ENCODE data around the gene OBSCN. TPM values are rescaled to one million over a fixed set of nuclear protein-coding genes. Genes with fewer than 3 reads are reported as not detected.

OBSCN gene
- total RNA-seq, 1 experiment from 2014 or later = 33.3 TPM

DNA sequence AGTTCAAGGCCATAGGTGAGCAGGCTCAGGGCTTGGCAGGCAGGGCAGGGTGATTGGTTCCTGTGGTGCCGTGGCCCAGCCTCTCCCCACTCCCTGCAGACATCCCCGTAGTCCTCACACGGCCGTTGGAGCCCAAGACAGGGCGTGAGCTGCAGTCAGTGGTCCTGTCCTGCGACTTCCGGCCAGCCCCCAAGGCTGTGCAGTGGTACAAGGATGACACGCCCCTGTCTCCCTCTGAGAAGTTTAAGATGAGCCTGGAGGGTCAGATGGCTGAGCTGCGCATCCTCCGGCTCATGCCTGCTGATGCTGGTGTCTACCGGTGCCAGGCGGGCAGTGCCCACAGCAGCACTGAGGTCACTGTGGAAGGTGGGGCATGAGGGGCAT lies 71.9 kb downstream of the OBSCN start:
- no peak overlapping the region for H2BK12ac ChIP-seq (ENCODE audit: insufficient read length, low read depth, low read length)
- no peaks in the 10 kb centered on the region for H3K27me3 ChIP-seq (ENCODE audit: insufficient read depth, low read length)
- no peak overlapping the region for H2AK5ac ChIP-seq (ENCODE audit: insufficient read length, low read length)
- H4K20me1 ChIP-seq (ENCODE audit: control insufficient read depth, insufficient read depth, insufficient read length) = no peaks in the 10 kb centered on the region
- H3K4me1 ChIP-seq (ENCODE audit: insufficient read depth, low read length) = no peaks in the 10 kb centered on the region
- H3K4ac ChIP-seq (ENCODE audit: low read depth, low read length) = no peak overlapping the region
- no peaks in the 10 kb centered on the region for H3K79me1 ChIP-seq (ENCODE audit: insufficient read depth, low read depth, low read length, poor library complexity, severe bottlenecking)
- Mint-ChIP-seq H3K27me3 (ENCODE audit: low read depth) (peaks cover 4% of the 10 kb centered on the region), H3K27ac (no peak overlapping the region), H3K4me3 (no peak overlapping the region), H3K9me3 (no peaks in the 10 kb centered on the region), H3K4me1 (peaks cover 2 to 3% of the 10 kb centered on the region in 2 experiments; a peak in 2 of 4 replicates), H3K36me3 (ENCODE audit: insufficient read depth in 1 of 3, low read depth in 3 of 3) (peaks cover 13 to 41% (median 27%) of the 10 kb centered on the region in 3 experiments; a peak in 6 of 7 replicates)
- WGBS (ENCODE audit: extremely low coverage, insufficient read length, low lambda C conversion rate) = no CpG with 5 or more reads among the region's 12 CpGs
- H3K9me3 ChIP-seq (ENCODE audit: control insufficient read depth, low read depth, low read length) = no peaks in the 10 kb centered on the region
- no peak overlapping the region for H3T11ph ChIP-seq (ENCODE audit: low read length)
- no peak overlapping the region for H3K18ac ChIP-seq (ENCODE audit: insufficient read length, low read depth, low read length)
- H2BK120ac ChIP-seq (ENCODE audit: low read depth, low read length, poor library complexity, severe bottlenecking) = no peak overlapping the region
- H2BK20ac ChIP-seq (ENCODE audit: low read depth, low read length, poor library complexity, severe bottlenecking) = no peak overlapping the region
- no peak overlapping the region for H4K91ac ChIP-seq (ENCODE audit: insufficient read length, low read depth, low read length)
- H2BK5ac ChIP-seq (ENCODE audit: insufficient read length, low read length) = no peak overlapping the region
- H4K5ac ChIP-seq (ENCODE audit: insufficient read length, low read depth, low read length) = no peak overlapping the region
- no peak overlapping the region for H2BK15ac ChIP-seq (ENCODE audit: low read depth, low read length)
- H3K4me2 ChIP-seq (ENCODE audit: insufficient read depth, insufficient read length, low read length) = no peak overlapping the region
- peaks cover 6% of the 10 kb centered on the region for H3K23me2 ChIP-seq (ENCODE audit: insufficient read length, low read depth, low read length, poor library complexity, severe bottlenecking)
- H3K23ac ChIP-seq (ENCODE audit: insufficient read length, low read depth, low read length) = no peak overlapping the region
- DNase-seq = no peak
- H3K56ac ChIP-seq (ENCODE audit: insufficient read length, low read depth, low read length) = no peak overlapping the region
- H3K79me2 ChIP-seq (ENCODE audit: insufficient read depth, low read length) = no peaks in the 10 kb centered on the region
- TF ChIP-seq, protein P1, sequence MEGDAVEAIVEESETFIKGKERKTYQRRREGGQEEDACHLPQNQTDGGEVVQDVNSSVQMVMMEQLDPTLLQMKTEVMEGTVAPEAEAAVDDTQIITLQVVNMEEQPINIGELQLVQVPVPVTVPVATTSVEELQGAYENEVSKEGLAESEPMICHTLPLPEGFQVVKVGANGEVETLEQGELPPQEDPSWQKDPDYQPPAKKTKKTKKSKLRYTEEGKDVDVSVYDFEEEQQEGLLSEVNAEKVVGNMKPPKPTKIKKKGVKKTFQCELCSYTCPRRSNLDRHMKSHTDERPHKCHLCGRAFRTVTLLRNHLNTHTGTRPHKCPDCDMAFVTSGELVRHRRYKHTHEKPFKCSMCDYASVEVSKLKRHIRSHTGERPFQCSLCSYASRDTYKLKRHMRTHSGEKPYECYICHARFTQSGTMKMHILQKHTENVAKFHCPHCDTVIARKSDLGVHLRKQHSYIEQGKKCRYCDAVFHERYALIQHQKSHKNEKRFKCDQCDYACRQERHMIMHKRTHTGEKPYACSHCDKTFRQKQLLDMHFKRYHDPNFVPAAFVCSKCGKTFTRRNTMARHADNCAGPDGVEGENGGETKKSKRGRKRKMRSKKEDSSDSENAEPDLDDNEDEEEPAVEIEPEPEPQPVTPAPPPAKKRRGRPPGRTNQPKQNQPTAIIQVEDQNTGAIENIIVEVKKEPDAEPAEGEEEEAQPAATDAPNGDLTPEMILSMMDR (conservative IDR thresholded peaks at IDR 0.05) = no peak
- no peak overlapping the region for H2AFZ ChIP-seq (ENCODE audit: low read length)
- no peak overlapping the region for H3K14ac ChIP-seq (ENCODE audit: insufficient read depth, low read length)
- no peak overlapping the region for H3K27ac ChIP-seq (ENCODE audit: insufficient read length, low read depth, low read length)
- H4K8ac ChIP-seq (replicated peaks; ENCODE audit: insufficient read length, low read depth, low read length) = no peak overlapping the region
- no peak overlapping the region for H3K9ac ChIP-seq (ENCODE audit: extremely low read depth, insufficient read length, low read length)

All from H9 (cell line).